A549 (cell line): ENCODE results near the gene MBNL1. TPM values are rescaled to one million over a fixed set of nuclear protein-coding genes. Genes with fewer than 3 reads are reported as not detected.

Experiments
- ATAC-seq, 2 experiments: fragments of 200-7000 bp in 1 of 2; fragments of >200 bp in 1 of 2; cut with Nextera tagmentation in 1 of 2; cut with Tn5 transposase in 1 of 2; 3 replicates each; pipeline versions ENCODE4 v1.8.0 to v1.9.1; 2018 to 2020; ENCODE audit warnings: mild to moderate bottlenecking in 1 of 2, moderate library complexity in 1 of 2
- CTCF ChIA-PET: fragments of 300-600 bp; sonication (Branson Sonifier 250); formaldehyde crosslinking; extraction: SDS; loops from one replicate; lab custom pipeline; 2021; ENCODE audit warnings: antibody characterized with exemption, inconsistent platforms; lab: Yijun Ruan, JAX
- POLR2A ChIA-PET: fragments of 350-600 bp; formaldehyde crosslinking; extraction: SDS; loops from one replicate; lab custom pipeline; 2021; ENCODE audit warnings: antibody characterized with exemption, inconsistent platforms; lab: Yijun Ruan, JAX
- DNase-seq, 2 experiments: peaks; one replicate each; pipeline versions ENCODE4 v3.0.0 to v3.0.0-alpha.2; 2011 to 2016; ENCODE audit warnings: low read depth in 1 of 2, low spot score in 1 of 2
- FAIRE-seq: peaks from 2 replicates; lab custom pipeline; 2011; peaks lifted over from hg19 to GRCh38; lab: Jason Lieb, UNC
- H3K27ac ChIP-seq, 2 experiments: fragments of >200 bp; sonication (Bioruptor Twin); formaldehyde crosslinking; 3 replicates each; pipeline ENCODE4 v1.5.1; 2016 to 2017
- H3K4me1 ChIP-seq: fragments of >200 bp; sonication (Bioruptor Twin); formaldehyde crosslinking; 3 replicates; pipeline ENCODE4 v1.6.1; 2016
- H3K4me2 ChIP-seq: fragments of >200 bp; sonication (Bioruptor Twin); formaldehyde crosslinking; 3 replicates; pipeline ENCODE4 v1.6.1; 2016
- H3K4me3 ChIP-seq: fragments of >200 bp; sonication (Bioruptor Twin); formaldehyde crosslinking; 3 replicates; pipeline ENCODE4 v1.5.1; 2016
- H3K9me3 ChIP-seq: fragments of >200 bp; sonication (Bioruptor Twin); formaldehyde crosslinking; 3 replicates; pipeline ENCODE4 v1.6.1; 2016
- ATOH8 ChIP-seq: fragments of 250-450 bp; sonication (Bioruptor Pico); IDR thresholded peaks from 2 replicates; pipeline ENCODE4 v1.5.0; 2020; ENCODE audit warnings: low read depth, mild to moderate bottlenecking, moderate library complexity
- CBX2 ChIP-seq: fragments of 200-600 bp; sonication (generic); IDR thresholded peaks from 2 replicates; pipeline ENCODE4 v1.6.1; 2016; ENCODE audit warnings: low read depth, mild to moderate bottlenecking, borderline replicate concordance
- CEBPB ChIP-seq, 2 experiments: fragments of >200 bp in 1 of 2; sonication (Bioruptor Twin) in 1 of 2; formaldehyde crosslinking in 1 of 2; IDR thresholded peaks; 2 replicates each; pipeline ENCODE4 v1.6.1; 2012 to 2016
- FOSB ChIP-seq: fragments of 250-450 bp; sonication (Bioruptor Pico); IDR thresholded peaks from 2 replicates; pipeline ENCODE4 v1.5.0; 2020; ENCODE audit warnings: mild to moderate bottlenecking, moderate library complexity
- FOSL2 ChIP-seq, 2 experiments: fragments of 450-650 bp in 1 of 2; fragments of >200 bp in 1 of 2; sonication (Bioruptor Twin) in 1 of 2; formaldehyde crosslinking; IDR thresholded peaks; 2 replicates each; pipeline versions ENCODE4 v1.5.0 to v1.6.1; 2016 to 2020; ENCODE audit warnings: mild to moderate bottlenecking in 1 of 2, moderate library complexity in 1 of 2
- HOXA7 ChIP-seq: fragments of 250-450 bp; sonication (Bioruptor Pico); IDR thresholded peaks from 2 replicates; pipeline ENCODE4 v1.5.0; 2020; ENCODE audit warnings: mild to moderate bottlenecking, moderate library complexity
- HOXB13 ChIP-seq: fragments of 250-450 bp; sonication (Bioruptor Pico); IDR thresholded peaks from 2 replicates; pipeline ENCODE4 v1.5.0; 2020; ENCODE audit warnings: low read depth, mild to moderate bottlenecking, moderate library complexity
- JUN ChIP-seq, 2 experiments: fragments of >200 bp; sonication (Bioruptor Twin); formaldehyde crosslinking; IDR thresholded peaks; 2 replicates in 1 of 2; 3 replicates in 1 of 2; pipeline ENCODE4 v1.6.1; 2016 to 2017
- JUNB ChIP-seq: fragments of >200 bp; sonication (Bioruptor Twin); formaldehyde crosslinking; IDR thresholded peaks from 2 replicates; pipeline ENCODE4 v1.6.1; 2016
- KDM1A ChIP-seq: fragments of 200-600 bp; sonication (generic); IDR thresholded peaks from 2 replicates; pipeline ENCODE4 v1.6.1; 2016; ENCODE audit warnings: low read depth, mild to moderate bottlenecking
- MAX ChIP-seq: IDR thresholded peaks from 2 replicates; pipeline ENCODE4 v1.6.1; 2012
- NFE2L2 ChIP-seq: fragments of 150-350 bp; conservative IDR thresholded peaks from 2 replicates; pipeline ENCODE4 v1.6.1; 2014; ENCODE audit warnings: low read length
- NPAS2 ChIP-seq: fragments of 250-450 bp; sonication (Bioruptor Pico); IDR thresholded peaks from 2 replicates; pipeline ENCODE4 v1.8.0; 2022; ENCODE audit warnings: mild to moderate bottlenecking, moderate library complexity, borderline replicate concordance
- NR3C1 ChIP-seq: fragments of >200 bp; sonication (Bioruptor Twin); formaldehyde crosslinking; IDR thresholded peaks from 3 replicates; pipeline ENCODE4 v1.6.1; 2017
- POLR2A ChIP-seq: IDR thresholded peaks from 2 replicates; pipeline ENCODE4 v1.6.1; 2012; ENCODE audit warnings: mild to moderate bottlenecking, low read length
- POLR2AphosphoS2 ChIP-seq: conservative IDR thresholded peaks from 2 replicates; pipeline ENCODE4 v1.6.1; 2012; ENCODE audit warnings: low read length, improper control_type of control experiment, inconsistent platforms
- RCOR1 ChIP-seq: fragments of 150-350 bp; IDR thresholded peaks from 2 replicates; pipeline ENCODE4 v1.6.1; 2014; ENCODE audit warnings: antibody characterized with exemption, low read length, low read depth
- ZC3H11A ChIP-seq: fragments of 450-650 bp; IDR thresholded peaks from 2 replicates; pipeline ENCODE4 v1.6.1; 2014; ENCODE audit warnings: antibody characterized with exemption, mild to moderate bottlenecking
- WGBS: methylation state at CpG from one replicate; pipeline ENCODE4 v1.1.6; 2017; ENCODE audit errors: missing lambda C conversion rate; 5-methylcytosine and 5-hydroxymethylcytosine counted together
- polyA plus RNA-seq, 4 experiments: library from polyadenylated mRNA; depleted of rRNA in 3 of 4; stranded (reverse); fragments of >200 nt; fragmentation: RNase III in 1 of 4; extraction: RNeasy Plus Mini Kit Qiagen cat#74134 plus additional on column Dnase treatment in 1 of 4; gene quantifications; 2 replicates in 3 of 4; 3 replicates in 1 of 4; pipeline ENCODE4 v1.2.3, GENCODE V29; 2011 to 2017
- TF ChIP-seq, protein P1 (sequence below): fragments of 250-450 bp; sonication (Bioruptor Pico); IDR thresholded peaks from 2 replicates; pipeline ENCODE4 v1.5.0; 2021; ENCODE audit warnings: mild to moderate bottlenecking, moderate library complexity, borderline replicate concordance

The MBNL1 gene
- polyA plus RNA-seq, 2 of the 4 experiments (the other 2 are of a cell fraction): 60.5 to 92.5 TPM

DNA sequence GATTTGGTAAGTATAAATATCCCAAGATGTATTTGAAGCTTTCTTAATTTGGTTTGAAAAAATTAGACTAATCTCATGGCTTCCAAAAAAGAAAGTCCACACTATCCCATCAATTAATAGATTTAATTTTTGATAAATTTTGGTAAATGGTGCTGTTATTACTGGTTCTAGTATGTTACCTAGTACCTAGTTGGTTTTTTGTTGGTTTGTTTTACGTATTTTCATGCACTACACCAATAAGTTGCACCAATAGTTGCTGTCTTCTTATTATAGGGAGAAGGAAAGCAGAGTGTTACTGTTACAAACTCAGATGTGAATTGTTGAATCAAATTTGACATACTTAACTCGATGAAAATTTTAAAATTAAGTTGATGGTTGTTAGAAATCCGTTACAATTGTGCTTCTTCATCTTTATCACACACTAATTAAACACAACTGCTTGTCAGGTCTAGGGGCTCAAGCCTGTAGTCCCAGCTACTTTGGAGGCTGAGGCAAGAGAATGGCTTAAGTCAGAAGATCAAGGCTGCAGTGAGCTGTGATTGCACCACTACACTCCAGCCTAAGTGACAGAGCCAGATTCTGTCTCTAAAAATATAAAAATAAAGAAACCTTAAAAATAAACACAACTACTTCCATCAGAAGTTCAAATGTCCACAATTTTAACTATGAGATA, 23.1 kb upstream of the MBNL1 start:
- DNase-seq (no peak), FAIRE-seq (no peak), ATAC-seq (no peak)
- TF ChIP-seq CEBPB (IDR thresholded peaks at IDR 0.05): no peak
- no peak for TF ChIP-seq NFE2L2
- TF ChIP-seq CBX2: no peak
- TF ChIP-seq NPAS2 (CRISPR knock-in tag): no peak
- no peak for TF ChIP-seq HOXA7 (CRISPR knock-in tag)
- Histone ChIP-seq H3K4me2 (no peak overlapping the region), H3K9me3 (no peaks in the 10 kb centered on the region), H3K27ac (no peak overlapping the region), H3K4me3 (no peak overlapping the region), H3K4me1 (no peaks in the 10 kb centered on the region; the same call in 2 of the 3 replicates)
- ChIA-PET POLR2A (no interaction called here), CTCF (no interaction called here)
- WGBS: 86% methylated on average over 3 of the region's 3 CpGs

GRCh38 chr3:152251916-152252315, 16.8 kb upstream of the MBNL1 start:
- no peak for FAIRE-seq
- POLR2A ChIA-PET: no interaction called here
- CTCF ChIA-PET: no interaction called here

DNA sequence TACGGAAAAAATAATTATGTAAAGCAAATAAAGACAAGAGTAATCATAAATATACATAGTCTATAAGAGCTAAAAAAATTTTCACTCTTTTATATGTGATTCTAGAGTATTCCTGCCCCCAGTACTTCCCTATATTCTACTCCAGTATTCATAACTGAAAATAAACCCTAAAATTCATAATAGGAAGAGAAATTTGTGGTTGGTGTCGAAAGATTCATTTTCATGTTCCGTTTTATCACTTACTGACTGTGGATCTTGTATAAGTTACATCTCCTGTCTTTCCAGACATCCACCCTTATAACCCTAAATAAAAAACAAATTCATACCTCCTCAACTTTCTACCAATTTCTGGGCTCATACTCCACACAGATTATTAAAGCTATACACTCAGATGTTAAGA, 16.0 kb upstream of the MBNL1 start:
- FAIRE-seq (no peak), DNase-seq (no peak), ATAC-seq (no peak)
- 91% methylated on average over 3 of the region's 3 CpGs for WGBS
- ChIA-PET POLR2A (no interaction called here), CTCF (no interaction called here)
- no peak overlapping the region for H3K27ac ChIP-seq
- no peak overlapping the region for H3K4me3 ChIP-seq
- peaks cover 6% of the 10 kb centered on the region for H3K4me1 ChIP-seq
- H3K4me2 ChIP-seq: no peak overlapping the region
- TF ChIP-seq ATOH8 (CRISPR knock-in tag): no peak
- TF ChIP-seq MAX: no peak
- TF ChIP-seq RCOR1: no peak
- no peak for TF ChIP-seq ZC3H11A
- TF ChIP-seq FOSB: no peak
- TF ChIP-seq, protein P1, sequence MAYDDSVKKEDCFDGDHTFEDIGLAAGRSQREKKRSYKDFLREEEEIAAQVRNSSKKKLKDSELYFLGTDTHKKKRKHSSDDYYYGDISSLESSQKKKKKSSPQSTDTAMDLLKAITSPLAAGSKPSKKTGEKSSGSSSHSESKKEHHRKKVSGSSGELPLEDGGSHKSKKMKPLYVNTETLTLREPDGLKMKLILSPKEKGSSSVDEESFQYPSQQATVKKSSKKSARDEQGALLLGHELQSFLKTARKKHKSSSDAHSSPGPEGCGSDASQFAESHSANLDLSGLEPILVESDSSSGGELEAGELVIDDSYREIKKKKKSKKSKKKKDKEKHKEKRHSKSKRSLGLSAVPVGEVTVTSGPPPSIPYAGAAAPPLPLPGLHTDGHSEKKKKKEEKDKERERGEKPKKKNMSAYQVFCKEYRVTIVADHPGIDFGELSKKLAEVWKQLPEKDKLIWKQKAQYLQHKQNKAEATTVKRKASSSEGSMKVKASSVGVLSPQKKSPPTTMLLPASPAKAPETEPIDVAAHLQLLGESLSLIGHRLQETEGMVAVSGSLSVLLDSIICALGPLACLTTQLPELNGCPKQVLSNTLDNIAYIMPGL (CRISPR knock-in tag): no peak
- no peak for TF ChIP-seq FOSL2 (IDR thresholded peaks at IDR 0.05)
- no peak for TF ChIP-seq FOSL2 (CRISPR knock-in tag; IDR thresholded peaks at IDR 0.05)
- no peaks in the 10 kb centered on the region for H3K9me3 ChIP-seq

More at GRCh38 chr3:152251916-152252315, 16.8 kb upstream of the MBNL1 start:
- DNase-seq: no peak
- Histone ChIP-seq H3K4me2 (no peak overlapping the region), H3K9me3 (no peaks in the 10 kb centered on the region), H3K4me1 (no peaks in the 10 kb centered on the region), H3K27ac (no peak overlapping the region), H3K4me3 (no peak overlapping the region)
- ATAC-seq: no peak
- TF ChIP-seq KDM1A (no peak), JUNB (no peak), JUN (IDR thresholded peaks at IDR 0.05) (no peak), POLR2AphosphoS2 (no peak), NR3C1 (no peak), POLR2A (no peak), FOSL2 (IDR thresholded peaks at IDR 0.05) (no peak), FOSL2 (CRISPR knock-in tag; IDR thresholded peaks at IDR 0.05) (no peak), HOXB13 (no peak)
- TF ChIP-seq, protein P1 (CRISPR knock-in tag): no peak
